HG03571 (cell line): ENCODE data around the gene FTSJ3.
"Not testable (repeated sequence)": the region's sequence is repeated elsewhere in the genome, so short reads cannot be mapped to it uniquely, and the experiment has no call there.

Source experiments
- ATAC-seq: cut with Tn5 transposase; IDR thresholded peaks from one replicate; pipeline ENCODE4 v1.9.1; 2021; ENCODE audit not compliant: unreplicated experiment

FTSJ3 gene

GRCh38 chr17:63828936-63829335 is 1.5 kb upstream of the FTSJ3 start:
- ATAC-seq = no peak

DNA sequence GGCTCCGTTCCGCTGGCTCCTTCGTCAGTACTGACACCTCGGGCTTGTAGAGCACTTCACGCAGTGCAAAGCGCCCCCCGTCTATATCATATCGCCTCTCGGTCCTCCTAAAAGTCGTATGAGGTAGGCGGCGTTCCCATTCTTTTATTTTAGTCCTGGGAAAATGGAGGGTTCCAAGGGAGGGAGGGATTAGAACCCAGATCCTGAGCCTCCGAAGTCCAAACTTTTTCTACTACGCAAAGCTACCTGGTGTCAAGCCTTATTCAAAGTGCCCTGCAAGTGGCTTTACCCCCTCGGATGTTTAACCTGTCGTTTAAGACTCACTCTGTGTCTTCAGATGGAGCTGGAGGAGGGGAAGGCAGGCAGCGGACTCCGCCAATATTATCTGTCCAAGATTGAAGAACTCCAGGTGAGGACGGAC is 348 bp upstream of the FTSJ3 start:
- no peak for ATAC-seq

DNA sequence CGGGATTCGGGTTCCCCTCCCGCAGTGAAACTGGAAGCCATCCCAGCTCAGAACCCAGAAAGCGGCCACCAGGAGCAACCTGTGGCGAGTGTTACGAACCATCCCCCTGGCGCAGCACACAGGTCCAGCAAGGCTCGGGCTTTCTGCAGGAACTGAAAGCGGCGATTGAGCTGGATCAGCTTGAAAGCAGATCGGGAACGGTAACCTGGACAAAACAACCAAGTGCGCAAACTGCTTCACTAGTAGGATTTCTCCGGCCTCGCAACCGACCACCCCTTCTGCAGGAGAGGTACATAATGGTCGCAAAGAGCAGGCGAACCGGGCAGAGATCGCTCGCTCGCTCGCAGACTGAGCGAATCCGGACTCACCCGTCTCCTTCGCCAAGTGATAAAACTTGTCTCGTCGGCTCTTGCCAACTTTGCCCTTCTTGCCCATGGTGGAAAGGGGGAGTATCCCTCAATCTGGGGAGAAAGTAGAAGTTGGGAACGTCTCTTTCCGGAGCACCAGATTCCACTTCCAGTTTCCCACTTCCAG is 928 bp downstream of the FTSJ3 start:
- peak; percentile 10 for ATAC-seq

DNA sequence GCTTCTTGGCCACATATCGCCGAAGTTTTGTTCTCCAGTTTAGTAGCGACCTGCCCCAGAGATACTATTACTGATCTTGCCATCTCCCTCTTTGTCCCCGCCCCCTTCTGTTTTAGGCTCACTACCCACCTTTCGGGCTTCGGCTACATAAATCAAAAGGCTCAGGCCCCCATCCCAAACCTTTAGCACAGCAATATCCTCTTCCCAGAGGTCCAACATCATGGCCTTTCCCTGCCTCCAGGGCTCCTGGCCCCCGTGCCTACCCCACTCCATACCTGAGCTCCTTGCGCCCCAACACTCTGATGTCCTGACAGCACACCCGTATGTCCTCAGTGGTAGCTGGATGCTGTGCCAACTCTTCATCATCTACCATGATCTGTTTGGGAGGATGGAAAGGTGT is 3.1 kb downstream of the FTSJ3 start:
- no peak for ATAC-seq

GRCh38 chr17:63823659-63824331 is 3.7 kb downstream of the FTSJ3 start:
- no peak for ATAC-seq

GRCh38 chr17:63822537-63822936 is 4.9 kb downstream of the FTSJ3 start:
- no peak for ATAC-seq

- no peak for ATAC-seq
These were observed 5.7 kb downstream of the FTSJ3 start for GRCh38 chr17:63821804-63822203.

DNA sequence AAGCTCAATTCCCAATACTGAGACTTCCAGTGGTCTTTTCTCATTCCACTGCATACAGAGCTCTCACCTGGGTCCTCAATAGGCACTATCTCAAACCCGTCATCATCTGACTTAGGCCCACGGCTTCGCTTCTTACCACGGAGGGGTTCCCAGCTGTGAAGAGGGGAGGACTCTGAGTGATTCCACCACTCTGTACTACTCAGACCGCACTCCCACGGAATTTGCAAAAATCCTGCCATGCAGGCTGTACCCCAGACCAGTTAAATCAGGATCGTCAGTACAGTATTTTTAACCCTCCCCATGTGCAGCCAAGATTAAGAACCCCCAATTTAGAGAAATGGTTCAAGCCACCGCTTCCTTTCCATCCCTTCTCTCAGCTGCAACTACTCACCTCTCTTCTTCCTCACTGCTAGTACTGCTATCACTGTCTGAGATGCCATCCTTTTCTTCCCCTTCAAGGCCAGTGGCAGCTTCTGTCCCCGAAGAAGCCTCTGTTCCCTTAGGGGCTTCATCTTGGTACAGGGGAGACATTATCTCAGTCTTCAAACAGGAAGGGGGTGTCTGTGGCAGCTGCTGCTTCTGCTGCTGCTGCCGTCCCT is 6.4 kb downstream of the FTSJ3 start:
- no peak for ATAC-seq

- no peak for ATAC-seq
These were observed 7.6 kb downstream of the FTSJ3 start for GRCh38 chr17:63819585-63820537.

DNA sequence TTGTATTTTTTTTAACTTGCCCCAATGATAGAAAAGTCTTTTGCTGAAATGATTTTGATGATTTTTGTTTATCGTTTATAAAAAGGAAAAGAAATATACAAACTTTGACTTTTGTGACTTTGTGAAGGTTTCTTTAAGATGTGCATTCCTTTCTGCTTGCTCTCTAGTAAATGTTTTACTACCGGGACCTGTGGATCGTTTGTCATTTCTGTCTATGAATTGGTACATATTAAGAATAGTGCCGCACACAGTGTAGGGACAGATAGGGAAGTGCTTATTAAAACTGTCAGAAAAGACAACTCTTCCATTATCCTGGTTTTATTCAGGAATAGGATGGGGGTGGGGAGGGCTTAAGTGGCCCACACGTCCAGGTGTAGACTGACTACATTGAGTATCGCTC is 8.3 kb downstream of the FTSJ3 start:
- ATAC-seq = no peak

DNA sequence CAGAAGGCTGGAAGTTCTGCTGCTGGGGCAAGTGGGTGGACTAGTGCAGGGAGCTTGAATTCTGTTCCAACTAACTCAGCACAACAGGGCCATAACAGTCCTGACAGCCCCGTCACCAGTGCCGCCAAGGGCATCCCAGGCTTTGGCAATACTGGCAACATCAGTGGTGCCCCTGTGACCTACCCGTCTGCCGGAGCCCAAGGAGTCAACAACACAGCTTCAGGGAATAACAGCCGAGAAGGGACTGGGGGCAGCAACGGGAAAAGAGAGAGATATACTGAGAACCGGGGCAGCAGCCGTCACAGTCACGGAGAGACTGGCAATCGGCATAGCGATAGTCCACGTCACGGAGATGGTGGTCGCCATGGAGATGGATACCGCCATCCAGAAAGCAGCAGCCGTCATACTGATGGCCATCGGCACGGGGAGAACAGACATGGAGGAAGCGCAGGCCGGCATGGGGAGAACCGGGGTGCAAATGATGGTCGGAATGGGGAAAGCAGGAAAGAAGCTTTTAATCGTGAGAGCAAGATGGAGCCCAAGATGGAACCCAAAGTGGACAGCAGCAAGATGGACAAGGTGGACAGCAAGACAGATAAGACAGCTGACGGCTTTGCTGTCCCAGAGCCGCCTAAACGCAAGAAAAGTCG is 9.6 kb downstream of the FTSJ3 start:
- no peak for ATAC-seq

DNA sequence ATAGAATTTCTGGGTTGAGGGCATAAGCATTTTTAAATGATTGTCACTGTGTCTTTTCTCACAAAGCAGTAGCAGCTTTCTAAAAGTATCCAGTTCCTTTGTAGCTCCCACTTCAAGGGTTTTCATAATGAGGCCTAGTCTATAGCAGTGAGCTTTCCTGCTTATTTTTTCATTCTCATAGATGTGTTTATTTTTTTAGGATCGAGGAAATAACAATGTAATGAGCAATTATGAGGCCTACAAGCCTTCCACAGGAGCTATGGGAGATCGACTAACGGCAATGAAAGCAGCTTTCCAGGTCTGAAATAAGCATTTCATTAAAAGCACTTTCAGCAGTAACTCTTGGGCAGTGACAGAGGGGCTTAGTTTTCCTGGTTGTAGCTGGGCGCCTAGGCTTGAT is 10.8 kb downstream of the FTSJ3 start:
- ATAC-seq = no peak

DNA sequence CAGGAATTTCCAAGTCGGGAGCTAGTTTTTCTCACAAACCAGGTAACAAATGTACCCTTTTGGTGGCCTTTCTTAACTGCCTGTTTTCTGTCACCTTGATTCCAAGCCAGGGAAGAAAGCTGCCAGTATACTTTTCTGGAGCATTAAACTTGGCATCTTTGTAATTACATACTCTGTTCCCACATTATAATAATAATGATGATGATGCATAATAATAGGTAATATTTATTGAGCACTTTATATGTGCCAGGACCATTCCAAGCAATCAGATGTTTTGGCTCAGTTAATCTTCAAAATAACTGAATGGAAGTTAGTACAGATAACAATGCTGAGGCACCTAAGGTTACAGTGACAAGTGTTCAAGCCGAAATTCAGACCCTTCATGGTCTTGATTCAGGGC is 11.3 kb downstream of the FTSJ3 start:
- ATAC-seq = no peak

DNA sequence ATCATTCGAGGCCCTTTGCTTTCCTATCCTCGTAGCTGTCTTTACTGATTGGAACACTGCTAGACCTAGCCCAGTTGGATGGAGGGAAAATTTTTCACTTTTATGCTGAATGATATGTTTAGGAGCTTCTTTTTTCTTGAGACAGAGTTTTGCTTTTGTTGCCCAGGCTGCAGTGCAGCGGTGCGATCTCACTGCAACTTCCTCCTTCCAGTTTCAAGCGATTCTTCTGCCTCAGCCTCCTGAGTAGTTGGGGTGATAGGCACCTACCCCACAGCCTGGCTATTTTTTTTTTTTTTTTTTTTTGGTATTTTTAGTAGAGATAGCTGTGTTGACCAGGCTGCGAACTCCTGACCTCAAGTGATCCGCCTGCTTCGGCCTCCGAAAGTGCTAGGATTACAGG is 17.5 kb downstream of the FTSJ3 start:
- no peak for ATAC-seq

GRCh38 chr17:63805591-63805990 is 21.9 kb downstream of the FTSJ3 start:
- no peak for ATAC-seq

DNA sequence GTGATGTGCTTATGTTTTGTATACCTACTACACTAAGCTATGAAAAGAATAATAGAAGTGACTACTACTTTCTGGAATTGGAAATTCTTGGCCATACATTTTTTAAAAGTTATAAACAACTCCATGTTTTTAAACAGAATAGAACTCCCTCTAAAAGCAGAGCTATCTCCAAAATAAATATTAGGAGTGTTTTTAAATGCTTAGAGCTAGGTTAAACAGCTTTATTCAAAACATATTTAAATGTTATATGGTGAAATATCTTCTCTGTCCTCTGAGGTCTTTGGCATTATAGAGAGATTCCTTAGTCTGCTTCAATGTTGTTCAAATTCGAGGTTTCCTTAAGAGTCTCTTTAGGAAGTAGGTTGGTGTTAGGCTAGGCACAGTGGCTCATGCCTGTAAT is 23.1 kb downstream of the FTSJ3 start:
- ATAC-seq = no peak

GRCh38 chr17:63800783-63801182 is 26.7 kb downstream of the FTSJ3 start:
- no peak for ATAC-seq

DNA sequence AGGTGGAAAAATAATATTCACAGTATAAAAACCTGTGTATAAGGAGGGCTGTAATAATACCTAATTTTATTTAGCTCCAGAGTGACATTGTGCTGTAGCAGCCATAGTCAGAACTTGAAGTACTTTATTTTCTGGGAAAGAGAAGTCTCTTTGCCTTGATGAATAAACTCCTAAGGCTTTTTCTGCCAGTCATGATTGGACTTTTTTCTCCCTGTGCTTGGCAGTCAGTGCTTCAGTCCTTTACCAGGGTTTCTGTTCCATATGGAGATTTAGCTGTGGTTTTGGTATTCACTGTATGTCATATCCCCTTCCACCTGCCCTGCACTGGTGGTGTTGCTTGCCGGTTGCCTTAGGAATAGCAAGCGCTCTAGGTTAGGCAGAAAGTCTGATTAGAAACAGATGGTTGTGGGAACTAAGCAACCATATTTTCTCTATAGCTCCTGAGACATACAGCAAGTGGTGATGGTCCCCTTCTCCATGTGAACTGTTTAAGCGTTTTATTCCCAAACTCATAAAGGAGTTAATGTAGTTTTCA is 28.8 kb downstream of the FTSJ3 start:
- ATAC-seq = no peak

GRCh38 chr17:63796375-63796774 is 31.1 kb downstream of the FTSJ3 start:
- not testable (repeated sequence) for ATAC-seq

GRCh38 chr17:63792055-63792729 is 35.3 kb downstream of the FTSJ3 start:
- no peak for ATAC-seq
